Astrocyte (in vitro differentiated cells and primary cell): ENCODE data around the gene THRB. TPM values are rescaled to one million over a fixed set of nuclear protein-coding genes. Genes with fewer than 3 reads are reported as not detected.

Source experiments
- DNase-seq: peaks from one replicate; pipeline ENCODE4 v3.0.0-alpha.2; 2010; ENCODE audit warnings: low read depth
- FAIRE-seq: peaks from 2 replicates; lab custom pipeline; 2011; peaks lifted over from hg19 to GRCh38; lab: Jason Lieb, UNC
- H2AFZ ChIP-seq: 2 replicates; pipeline ENCODE4 v1.6.0; 2012; ENCODE audit warnings: low read depth, low read length, inconsistent platforms
- H3K27ac ChIP-seq: 2 replicates; pipeline ENCODE4 v1.5.1; 2011; ENCODE audit warnings: low read depth, low read length, inconsistent platforms
- H3K27me3 ChIP-seq: 2 replicates; pipeline ENCODE4 v1.6.0; 2011; ENCODE audit warnings: low read length, inconsistent platforms; ENCODE audit not compliant: insufficient read depth
- H3K36me3 ChIP-seq: 2 replicates; pipeline ENCODE4 v1.5.1; 2011; ENCODE audit warnings: low read length, inconsistent platforms; ENCODE audit not compliant: insufficient read depth
- H3K4me1 ChIP-seq: 2 replicates; pipeline ENCODE4 v1.5.1; 2011; ENCODE audit warnings: low read length, inconsistent platforms; ENCODE audit not compliant: insufficient read depth
- H3K4me2 ChIP-seq: 2 replicates; pipeline ENCODE4 v1.6.0; 2012; ENCODE audit warnings: low read length, inconsistent platforms
- H3K4me3 ChIP-seq: 2 replicates; pipeline ENCODE4 v1.5.1; 2011; ENCODE audit warnings: low read depth, mild to moderate bottlenecking, low read length, inconsistent platforms; ENCODE audit not compliant: insufficient read depth
- H3K79me2 ChIP-seq: 2 replicates; pipeline ENCODE4 v1.6.0; 2012; ENCODE audit warnings: mild to moderate bottlenecking, low read length, inconsistent platforms; ENCODE audit not compliant: insufficient read depth
- H3K9ac ChIP-seq: 2 replicates; pipeline ENCODE4 v1.6.0; 2012; ENCODE audit warnings: mild to moderate bottlenecking, low read length, inconsistent platforms
- H3K9me3 ChIP-seq: 2 replicates; pipeline ENCODE4 v1.5.1; 2012; ENCODE audit warnings: low read depth, mild to moderate bottlenecking, low read length, inconsistent platforms; ENCODE audit not compliant: insufficient read depth
- H4K20me1 ChIP-seq: 2 replicates; pipeline ENCODE4 v1.6.0; 2012; ENCODE audit warnings: low read length, inconsistent platforms; ENCODE audit not compliant: insufficient read depth
- H3K27ac Mint-ChIP-seq: one replicate; pipeline ENCODE4 v1.8.0; 2021; ENCODE audit warnings: mild to moderate bottlenecking, mixed read lengths; ENCODE audit not compliant: unreplicated experiment
- H3K27me3 Mint-ChIP-seq: one replicate; pipeline ENCODE4 v1.8.0; 2021; ENCODE audit warnings: low read depth, mixed read lengths; ENCODE audit not compliant: unreplicated experiment
- H3K36me3 Mint-ChIP-seq: one replicate; pipeline ENCODE4 v1.8.0; 2021; ENCODE audit warnings: low read depth, mixed read lengths; ENCODE audit not compliant: unreplicated experiment
- H3K4me1 Mint-ChIP-seq: one replicate; pipeline ENCODE4 v1.8.0; 2021; ENCODE audit warnings: low read depth, mixed read lengths; ENCODE audit not compliant: unreplicated experiment
- H3K4me3 Mint-ChIP-seq: one replicate; pipeline ENCODE4 v1.8.0; 2021; ENCODE audit warnings: mild to moderate bottlenecking, moderate library complexity, mixed read lengths; ENCODE audit not compliant: unreplicated experiment
- H3K9me3 Mint-ChIP-seq: one replicate; pipeline ENCODE4 v1.8.0; 2021; ENCODE audit warnings: mild to moderate bottlenecking, mixed read lengths; ENCODE audit not compliant: unreplicated experiment
- CTCF ChIP-seq: IDR thresholded peaks from 2 replicates; pipeline ENCODE4 v1.5.1; 2011; ENCODE audit warnings: low read depth, mild to moderate bottlenecking, inconsistent platforms, low read length, moderate library complexity; ENCODE audit not compliant: insufficient read depth
- EZH2 ChIP-seq: IDR thresholded peaks from 2 replicates; pipeline ENCODE4 v1.6.1; 2012; ENCODE audit warnings: mild to moderate bottlenecking, low read length, inconsistent platforms; ENCODE audit not compliant: insufficient read depth
- total RNA-seq: library from RNA; stranded (reverse); gene quantifications from 2 replicates; pipeline ENCODE4 v1.2.1, GENCODE V29; 2021

Gene THRB
- total RNA-seq, 1 donor from 2014 or later = 8.5 TPM

GRCh38 chr3:24255414-24255813, 239.2 kb downstream of the THRB start:
- Histone ChIP-seq H3K27ac (no peak overlapping the region), H3K4me3 (no peak overlapping the region), H3K4me1 (peaks cover 10% of the 10 kb centered on the region), H3K9ac (no peak overlapping the region), H3K27me3 (peaks cover 62% of the 10 kb centered on the region), H4K20me1 (no peaks in the 10 kb centered on the region), H3K36me3 (no peaks in the 10 kb centered on the region), H3K9me3 (no peaks in the 10 kb centered on the region), H3K79me2 (no peaks in the 10 kb centered on the region), H3K4me2 (no peak overlapping the region), H2AFZ (no peak overlapping the region)
- Mint-ChIP-seq H3K36me3 (no peaks in the 10 kb centered on the region), H3K9me3 (no peaks in the 10 kb centered on the region), H3K27ac (no peak overlapping the region), H3K4me3 (no peak overlapping the region), H3K27me3 (no peaks in the 10 kb centered on the region), H3K4me1 (peaks cover 2% of the 10 kb centered on the region)
- TF ChIP-seq CTCF (no peak), EZH2 (no peak)
- FAIRE-seq (no peak), DNase-seq (no peak)

DNA sequence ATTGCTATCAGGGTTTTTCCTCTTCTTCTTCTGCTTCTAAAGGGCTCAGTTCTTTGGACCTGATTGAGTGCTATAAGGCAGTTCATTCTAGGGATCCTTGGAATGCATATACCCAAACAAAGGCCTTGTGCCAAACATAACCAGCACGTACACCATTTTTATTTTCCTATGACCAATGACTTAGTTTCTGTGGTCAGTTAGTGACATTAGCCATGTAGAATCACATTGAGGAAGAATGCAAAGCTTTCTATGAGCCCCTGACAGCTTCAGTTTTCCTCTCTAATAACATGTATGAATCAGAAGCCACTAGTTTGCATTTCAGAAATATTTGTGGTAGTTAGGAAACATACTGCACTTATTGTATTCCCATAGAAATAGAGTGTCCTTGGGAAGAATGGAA, 240.0 kb downstream of the THRB start:
- Mint-ChIP-seq H3K36me3 (no peaks in the 10 kb centered on the region), H3K4me3 (no peak overlapping the region), H3K27me3 (no peaks in the 10 kb centered on the region), H3K9me3 (no peaks in the 10 kb centered on the region), H3K27ac (no peak overlapping the region), H3K4me1 (peaks cover 2% of the 10 kb centered on the region)
- TF ChIP-seq CTCF = no peak
- TF ChIP-seq EZH2 = no peak
- DNase-seq (peak; percentile 94), FAIRE-seq (peak; percentile 95)
- no peak overlapping the region for H3K9ac ChIP-seq
- H3K4me2 ChIP-seq = no peak overlapping the region
- no peaks in the 10 kb centered on the region for H3K79me2 ChIP-seq
- no peak overlapping the region for H3K27ac ChIP-seq
- no peak overlapping the region for H2AFZ ChIP-seq
- no peak overlapping the region for H3K4me3 ChIP-seq
- no peaks in the 10 kb centered on the region for H3K36me3 ChIP-seq
- peaks cover 10% of the 10 kb centered on the region for H3K4me1 ChIP-seq
- H4K20me1 ChIP-seq = no peaks in the 10 kb centered on the region
- H3K9me3 ChIP-seq = no peaks in the 10 kb centered on the region
- peaks cover 65% of the 10 kb centered on the region for H3K27me3 ChIP-seq

- H3K4me1 Mint-ChIP-seq = peaks cover 2% of the 10 kb centered on the region
- Histone ChIP-seq H3K4me2 (no peak overlapping the region), H2AFZ (no peak overlapping the region), H3K9me3 (no peaks in the 10 kb centered on the region), H3K27me3 (peaks cover 65% of the 10 kb centered on the region), H3K79me2 (no peaks in the 10 kb centered on the region), H3K4me1 (peaks cover 10% of the 10 kb centered on the region), H3K4me3 (no peak overlapping the region), H3K36me3 (no peaks in the 10 kb centered on the region), H3K27ac (no peak overlapping the region), H4K20me1 (no peaks in the 10 kb centered on the region), H3K9ac (no peak overlapping the region)
- no peak for DNase-seq
- no peak overlapping the region for H3K4me3 Mint-ChIP-seq
- no peaks in the 10 kb centered on the region for H3K27me3 Mint-ChIP-seq
- no peak for FAIRE-seq
- H3K27ac Mint-ChIP-seq = no peak overlapping the region
- TF ChIP-seq EZH2 (no peak), CTCF (no peak)
- H3K9me3 Mint-ChIP-seq = no peaks in the 10 kb centered on the region
- no peaks in the 10 kb centered on the region for H3K36me3 Mint-ChIP-seq
Observed at GRCh38 chr3:24253336-24253735, 241.3 kb downstream of the THRB start.
